Rectal smooth muscle tissue (tissue), 1 donor: ENCODE data around the gene NAGS.
A peak's percentile ranks its signal among the peaks of the same experiment; 100 is the strongest.
"Not testable (repeated sequence)": the region's sequence is repeated elsewhere in the genome, so short reads cannot be mapped to it uniquely, and the experiment has no call there.

Experiments used
- H3K27ac ChIP-seq: one replicate; pipeline ENCODE4 v1.7.0; 2013; ENCODE audit warnings: low read depth, low read length, inconsistent platforms
- H3K27me3 ChIP-seq: one replicate; pipeline ENCODE4 v1.7.0; 2013; ENCODE audit warnings: low read length; ENCODE audit not compliant: control insufficient read depth, insufficient read depth
- H3K36me3 ChIP-seq: one replicate; pipeline ENCODE4 v1.7.0; 2013; ENCODE audit warnings: low read length; ENCODE audit not compliant: control insufficient read depth, insufficient read depth
- H3K4me1 ChIP-seq: one replicate; pipeline ENCODE4 v1.7.0; 2013; ENCODE audit warnings: low read length; ENCODE audit not compliant: control insufficient read depth, insufficient read depth
- H3K4me3 ChIP-seq: one replicate; pipeline ENCODE4 v1.7.0; 2013; ENCODE audit warnings: low read length
- H3K9ac ChIP-seq: one replicate; pipeline ENCODE4 v1.7.0; 2013; ENCODE audit warnings: low read length

The NAGS gene, protein sequence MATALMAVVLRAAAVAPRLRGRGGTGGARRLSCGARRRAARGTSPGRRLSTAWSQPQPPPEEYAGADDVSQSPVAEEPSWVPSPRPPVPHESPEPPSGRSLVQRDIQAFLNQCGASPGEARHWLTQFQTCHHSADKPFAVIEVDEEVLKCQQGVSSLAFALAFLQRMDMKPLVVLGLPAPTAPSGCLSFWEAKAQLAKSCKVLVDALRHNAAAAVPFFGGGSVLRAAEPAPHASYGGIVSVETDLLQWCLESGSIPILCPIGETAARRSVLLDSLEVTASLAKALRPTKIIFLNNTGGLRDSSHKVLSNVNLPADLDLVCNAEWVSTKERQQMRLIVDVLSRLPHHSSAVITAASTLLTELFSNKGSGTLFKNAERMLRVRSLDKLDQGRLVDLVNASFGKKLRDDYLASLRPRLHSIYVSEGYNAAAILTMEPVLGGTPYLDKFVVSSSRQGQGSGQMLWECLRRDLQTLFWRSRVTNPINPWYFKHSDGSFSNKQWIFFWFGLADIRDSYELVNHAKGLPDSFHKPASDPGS

DNA sequence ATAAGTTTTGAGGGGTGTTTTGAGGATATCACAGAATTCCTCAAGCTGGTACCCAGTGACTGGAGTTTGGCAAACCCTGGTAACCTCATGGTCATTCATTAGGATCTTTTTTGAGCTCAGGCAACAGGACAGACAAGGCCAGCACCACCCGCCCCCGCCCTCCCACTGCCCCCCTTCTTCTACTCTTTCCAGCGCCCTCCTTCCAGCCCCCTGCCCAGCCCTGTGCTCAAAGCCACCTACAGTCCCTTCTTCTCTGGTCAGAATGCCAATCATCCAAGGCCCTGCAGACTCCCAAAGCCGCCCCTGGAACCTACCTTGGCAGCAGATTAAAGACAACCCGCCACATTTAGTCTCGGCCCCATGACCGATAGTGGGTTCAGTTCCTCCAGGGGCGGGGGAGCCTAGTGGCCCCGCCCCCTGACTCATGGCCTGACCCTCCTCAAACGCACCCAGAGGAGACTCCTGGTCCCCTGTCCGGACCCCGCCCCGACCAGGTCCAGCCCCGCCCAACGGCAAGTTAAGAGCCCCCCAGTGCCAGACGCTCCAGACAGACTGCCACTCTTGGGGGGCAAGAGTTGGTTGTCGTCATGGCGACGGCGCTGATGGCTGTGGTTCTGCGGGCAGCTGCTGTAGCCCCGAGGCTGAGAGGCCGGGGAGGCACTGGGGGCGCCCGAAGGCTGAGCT is at the start of gene NAGS:
Gene NAGS, plus strand, starts transcription at position 546 of the 684 bp plus-strand sequence. Its CDS starts 42 bp downstream, at position 588.
- Histone ChIP-seq H3K4me1 (peaks cover 8% of the 10 kb centered on the region), H3K36me3 (no peaks in the 10 kb centered on the region), H3K4me3 (peak within 1 kb of the TSS; percentile 29), H3K27me3 (peaks cover 12% of the 10 kb centered on the region), H3K9ac (peak within 1 kb of the TSS; percentile 8), H3K27ac (no peak within 1 kb of the TSS)

DNA sequence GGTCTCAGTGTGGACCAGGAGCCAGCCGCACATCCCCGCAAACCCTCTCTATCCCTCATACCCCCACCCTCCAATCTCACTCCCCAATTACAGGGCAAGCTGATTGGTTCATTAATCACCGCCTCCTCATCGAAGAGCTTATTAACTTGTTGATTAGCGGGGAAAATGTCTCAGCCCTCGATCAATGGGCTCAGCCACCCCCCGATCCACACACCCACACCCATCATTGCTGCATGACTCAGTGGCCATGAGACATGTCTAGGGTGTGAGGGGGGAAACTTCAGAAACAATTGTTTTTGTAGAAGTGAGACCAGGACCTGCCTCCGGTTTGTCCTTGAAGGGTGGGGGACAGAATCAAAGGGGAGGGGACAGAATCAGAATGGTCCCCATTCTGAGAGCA is 48.2 kb upstream of the NAGS start:
- H3K27me3 ChIP-seq: peaks cover 24% of the 10 kb centered on the region
- no peaks in the 10 kb centered on the region for H3K36me3 ChIP-seq
- H3K27ac ChIP-seq: no peak overlapping the region
- H3K4me1 ChIP-seq: no peaks in the 10 kb centered on the region
- no peak overlapping the region for H3K9ac ChIP-seq
- no peak overlapping the region for H3K4me3 ChIP-seq

DNA sequence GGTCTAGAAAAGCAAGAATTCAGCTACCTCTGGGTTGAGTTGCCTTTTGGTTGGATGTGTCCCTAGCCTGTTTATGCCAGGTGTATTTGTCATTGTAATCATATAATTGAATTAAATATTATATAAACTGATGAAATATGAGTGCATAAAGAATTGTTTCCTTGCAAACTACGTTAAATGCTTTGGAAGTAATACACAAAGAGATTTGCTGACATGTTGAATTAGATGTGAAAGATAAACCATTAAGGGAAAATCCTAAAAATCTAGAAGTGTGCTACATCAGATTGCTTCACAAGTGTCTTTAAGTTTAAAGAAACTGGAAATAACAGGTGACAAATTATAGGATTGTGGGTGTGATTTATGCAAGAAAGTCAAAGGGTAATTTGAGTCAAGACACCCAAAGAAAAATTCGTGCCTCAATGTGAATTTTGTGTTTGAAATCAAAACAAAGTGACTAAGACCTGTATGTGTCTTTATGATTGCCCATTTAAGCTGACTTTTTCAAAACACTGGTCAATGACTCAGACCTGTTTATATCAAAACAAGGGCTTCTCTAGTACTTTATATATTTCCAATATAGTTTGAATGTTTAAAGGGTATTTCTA is 45.6 kb upstream of the NAGS start:
- no peaks in the 10 kb centered on the region for H3K4me1 ChIP-seq
- no peaks in the 10 kb centered on the region for H3K36me3 ChIP-seq
- H3K4me3 ChIP-seq: no peak overlapping the region
- no peak overlapping the region for H3K9ac ChIP-seq
- no peak overlapping the region for H3K27ac ChIP-seq
- H3K27me3 ChIP-seq: peaks cover 4% of the 10 kb centered on the region

DNA sequence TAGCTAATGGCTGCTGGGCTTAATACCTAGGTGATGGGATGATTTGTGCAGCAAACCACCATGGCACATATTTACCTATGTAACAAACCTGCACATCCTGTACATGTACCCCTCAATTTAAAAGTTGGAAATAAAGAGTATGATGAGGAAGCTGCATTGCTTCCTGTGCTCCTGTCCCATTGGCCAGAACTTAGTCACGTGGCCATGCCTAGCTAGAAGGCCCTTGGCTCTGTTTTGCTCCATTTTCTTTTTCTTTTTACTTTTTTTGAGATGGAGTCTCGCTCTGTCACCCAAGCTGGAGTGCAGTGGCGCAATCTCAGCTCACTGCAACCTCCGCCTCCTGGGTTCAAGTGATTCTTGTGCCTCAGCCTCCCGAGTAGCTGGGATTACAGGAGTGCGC is 43.1 kb upstream of the NAGS start:
- H3K36me3 ChIP-seq, H3K9ac ChIP-seq, H3K27ac ChIP-seq, H3K4me1 ChIP-seq, H3K27me3 ChIP-seq, H3K4me3 ChIP-seq: not testable (repeated sequence)

DNA sequence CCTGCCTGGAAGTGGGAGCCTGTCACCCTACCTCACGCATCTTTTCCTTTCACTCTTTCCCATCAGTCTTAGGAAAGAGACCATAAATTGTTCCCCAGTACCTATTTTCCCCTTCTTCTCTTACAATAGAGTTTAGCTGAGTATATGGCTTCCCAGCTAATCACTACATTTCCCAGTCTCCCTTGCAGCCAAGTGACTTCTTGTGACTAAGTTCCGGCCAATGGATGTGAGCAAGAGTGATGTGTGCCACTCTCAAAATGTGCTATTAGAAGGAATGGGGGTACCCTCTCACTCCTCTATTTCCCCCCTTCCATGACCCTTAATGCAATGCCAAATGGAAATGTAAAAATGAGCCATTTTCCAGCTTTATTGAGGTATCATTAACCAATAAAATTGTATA is 42.5 kb upstream of the NAGS start:
- no peak overlapping the region for H3K9ac ChIP-seq
- H3K27me3 ChIP-seq: no peaks in the 10 kb centered on the region

DNA sequence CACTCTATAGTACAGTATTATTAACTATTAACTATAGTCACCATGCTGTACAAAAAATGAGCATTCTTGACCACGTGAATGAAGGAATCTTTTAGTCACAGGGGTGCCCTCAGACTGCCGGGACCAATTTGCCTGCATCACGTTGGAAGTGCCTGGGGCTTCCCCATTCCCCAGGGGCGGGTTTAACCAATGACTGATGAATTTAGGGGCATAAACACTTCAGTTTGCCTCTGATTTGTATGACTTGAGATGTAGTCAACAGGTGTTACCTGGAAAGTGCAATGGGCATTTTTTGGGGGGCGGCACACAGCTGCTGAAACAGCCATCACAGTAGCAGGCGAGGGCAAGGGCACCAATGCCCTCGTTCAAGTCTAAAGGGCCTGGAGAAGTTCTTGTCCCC is 41.9 kb upstream of the NAGS start:
- Histone ChIP-seq H3K27ac (no peak overlapping the region), H3K4me1 (no peaks in the 10 kb centered on the region), H3K4me3 (no peak overlapping the region), H3K36me3 (no peaks in the 10 kb centered on the region), H3K9ac (no peak overlapping the region), H3K27me3 (no peaks in the 10 kb centered on the region)

More for the DNA sequence above, 42.5 kb upstream of the NAGS start:
- no peak overlapping the region for H3K27ac ChIP-seq
- H3K4me3 ChIP-seq: no peak overlapping the region
- H3K4me1 ChIP-seq: no peaks in the 10 kb centered on the region
- no peaks in the 10 kb centered on the region for H3K36me3 ChIP-seq

DNA sequence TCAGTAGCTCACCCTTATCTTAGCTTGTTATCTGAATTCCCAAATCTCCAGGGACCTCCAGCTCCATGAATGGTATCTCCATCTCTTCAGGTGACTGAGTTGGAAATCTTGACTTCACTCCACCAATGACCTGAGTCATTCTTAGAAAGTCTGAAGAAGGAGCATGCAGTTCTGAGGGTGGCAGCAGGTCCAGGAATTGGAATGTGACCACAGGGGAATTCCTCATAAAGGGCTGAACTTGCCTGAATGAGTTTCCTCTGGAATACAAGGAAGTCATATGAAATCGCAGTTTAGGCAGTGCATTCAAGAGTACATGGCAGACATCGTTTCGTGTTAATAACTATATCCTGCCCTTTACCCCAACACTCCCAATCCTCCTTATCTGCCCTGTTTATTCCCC is 38.1 kb upstream of the NAGS start:
- Histone ChIP-seq H3K4me3 (no peak overlapping the region), H3K9ac (no peak overlapping the region), H3K36me3 (no peaks in the 10 kb centered on the region), H3K4me1 (no peaks in the 10 kb centered on the region), H3K27ac (no peak overlapping the region), H3K27me3 (peaks cover 2% of the 10 kb centered on the region)

DNA sequence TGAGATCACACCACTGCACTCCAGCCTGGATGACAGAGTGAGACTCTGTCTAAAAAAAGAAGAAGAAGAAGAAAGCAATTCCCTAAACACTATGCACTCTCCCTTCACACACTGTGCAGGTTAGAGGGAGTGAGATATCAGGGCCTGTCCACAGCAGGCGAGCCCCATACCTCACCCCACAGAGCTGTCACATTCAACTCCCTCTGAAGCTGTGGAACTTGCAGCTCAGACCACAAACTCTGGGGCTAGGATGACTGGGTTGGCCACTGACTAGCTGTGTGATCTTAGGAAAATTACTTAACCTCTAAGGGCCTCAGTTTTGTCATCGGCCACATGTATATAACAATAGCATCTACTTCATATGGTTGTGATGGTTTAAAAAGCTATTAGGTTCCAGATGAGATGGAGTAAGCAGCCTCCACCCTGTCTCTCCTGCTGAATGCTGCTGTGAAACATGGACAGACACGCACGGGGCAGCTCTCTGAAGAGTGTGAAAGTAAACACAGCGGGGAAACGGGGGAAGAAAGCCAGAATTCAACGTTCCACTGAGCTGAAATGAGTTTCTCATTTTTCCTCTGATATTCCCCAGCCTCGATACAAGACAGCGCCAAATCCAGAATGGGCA is 37.1 kb upstream of the NAGS start:
- H3K4me1 ChIP-seq: no peaks in the 10 kb centered on the region
- H3K27me3 ChIP-seq: peaks cover 2% of the 10 kb centered on the region
- no peak overlapping the region for H3K27ac ChIP-seq
- no peak overlapping the region for H3K4me3 ChIP-seq
- H3K9ac ChIP-seq: no peak overlapping the region
- no peaks in the 10 kb centered on the region for H3K36me3 ChIP-seq

DNA sequence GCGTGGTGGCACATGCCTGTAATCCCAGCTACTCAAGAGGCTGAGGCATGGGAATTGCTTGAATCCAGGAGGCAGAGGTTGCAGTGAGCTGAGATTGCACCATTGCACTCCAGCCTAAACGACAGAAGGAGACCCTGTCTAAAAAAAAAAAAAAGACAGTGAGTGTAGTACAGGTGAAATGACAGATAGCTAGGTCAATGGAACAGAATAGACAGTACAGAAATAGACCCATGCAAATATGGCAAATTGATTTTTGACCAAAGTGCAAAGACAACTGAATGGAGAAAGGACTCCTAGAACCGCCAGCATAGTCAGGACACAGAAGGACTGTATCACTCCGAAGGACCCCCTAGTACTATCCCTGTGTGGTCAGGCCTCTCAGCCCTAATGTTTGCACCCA is 34.1 kb upstream of the NAGS start:
- H3K36me3 ChIP-seq: no peaks in the 10 kb centered on the region
- H3K27ac ChIP-seq: no peak overlapping the region
- H3K27me3 ChIP-seq: peaks cover 2% of the 10 kb centered on the region
- H3K4me1 ChIP-seq: no peaks in the 10 kb centered on the region
- H3K4me3 ChIP-seq: no peak overlapping the region
- H3K9ac ChIP-seq: no peak overlapping the region

DNA sequence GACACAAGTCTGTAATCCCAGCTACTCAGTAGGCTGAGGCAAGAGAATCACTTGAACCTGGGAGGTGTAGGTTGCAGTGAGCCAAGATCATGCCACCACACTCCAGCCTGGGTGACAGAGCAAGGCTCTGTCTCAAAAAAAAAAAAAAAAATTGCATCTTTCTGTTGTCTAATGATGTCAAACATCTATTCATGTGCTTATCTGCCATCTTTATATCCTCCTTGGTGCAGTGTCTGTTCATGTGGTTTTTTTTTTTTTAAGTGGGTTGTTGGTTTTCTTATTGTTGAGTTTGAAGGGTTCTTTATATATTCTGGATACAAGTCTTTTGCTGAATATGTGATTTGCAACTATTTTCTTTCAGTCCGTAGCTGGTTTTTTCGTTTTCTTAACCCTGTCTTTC is 33.0 kb upstream of the NAGS start:
- not testable (repeated sequence) for H3K27ac ChIP-seq, H3K4me1 ChIP-seq, H3K36me3 ChIP-seq, H3K4me3 ChIP-seq, H3K27me3 ChIP-seq, H3K9ac ChIP-seq

DNA sequence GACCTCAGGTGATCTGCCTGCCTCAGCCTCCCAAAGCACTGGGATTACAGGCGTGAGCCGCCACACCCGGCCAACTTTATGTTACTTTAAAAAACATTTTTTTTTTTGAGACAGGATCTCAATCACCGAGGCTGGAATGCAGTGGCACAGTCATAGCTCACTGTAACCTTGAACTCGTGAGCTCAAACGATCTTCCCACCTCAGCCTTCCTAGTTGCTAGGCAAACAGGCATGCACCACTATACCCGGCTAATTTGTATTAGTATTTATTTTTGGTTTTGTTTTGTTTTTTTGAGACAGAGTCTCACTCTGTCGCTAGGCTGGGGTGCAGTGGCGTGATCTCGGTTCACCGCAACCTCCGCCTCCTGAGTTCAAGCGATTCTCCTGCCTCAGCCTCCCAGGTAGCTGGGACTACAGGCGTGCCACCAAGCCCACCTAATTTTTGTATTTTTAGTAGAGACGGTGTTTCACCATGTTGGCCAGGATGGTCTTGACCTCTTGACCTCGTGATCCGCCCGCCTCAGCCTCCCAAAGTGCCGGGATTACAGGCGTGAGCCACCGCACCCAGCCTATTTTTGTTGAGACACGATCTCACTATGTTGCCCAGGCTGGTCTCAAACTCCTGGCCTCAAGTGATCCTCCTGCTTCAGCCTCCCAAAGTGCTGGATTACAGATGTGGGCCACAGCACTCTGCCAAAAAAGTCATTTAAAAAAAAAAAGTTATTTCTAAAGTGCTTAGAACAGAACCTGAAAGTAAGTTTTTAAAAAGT is 31.8 kb upstream of the NAGS start:
- H3K4me3 ChIP-seq, H3K36me3 ChIP-seq, H3K27me3 ChIP-seq, H3K27ac ChIP-seq, H3K9ac ChIP-seq, H3K4me1 ChIP-seq: not testable (repeated sequence)
